Mesenchymal stem cell (in vitro differentiated cells and primary cell): ENCODE results near the gene HIPK2.

Source experiments
- DNase-seq: peaks from one replicate; pipeline ENCODE4 v3.0.0-alpha.2; 2013
- H2AFZ ChIP-seq: one replicate; pipeline ENCODE4 v1.6.1; 2013; ENCODE audit warnings: low read depth, mild to moderate bottlenecking, control low read depth, inconsistent platforms, low read length, moderate library complexity
- H2AK5ac ChIP-seq: 2 replicates; pipeline ENCODE4 v1.6.1; 2013; ENCODE audit warnings: low read length, moderate library complexity, mild to moderate bottlenecking, inconsistent platforms; ENCODE audit not compliant: severe bottlenecking
- H2BK120ac ChIP-seq: one replicate; pipeline ENCODE4 v1.6.1; 2013; ENCODE audit warnings: low read depth, mild to moderate bottlenecking, inconsistent platforms, low read length, moderate library complexity
- H2BK12ac ChIP-seq, 2 experiments: one replicate each; pipeline ENCODE4 v1.6.1; 2013; ENCODE audit warnings: inconsistent platforms in 2 of 2, low read length in 2 of 2, mild to moderate bottlenecking in 2 of 2, moderate library complexity in 2 of 2, control low read depth in 1 of 2
- H2BK15ac ChIP-seq: one replicate; pipeline ENCODE4 v1.6.1; 2013; ENCODE audit warnings: mild to moderate bottlenecking, low read depth, inconsistent platforms; ENCODE audit not compliant: poor library complexity, severe bottlenecking
- H2BK5ac ChIP-seq: 2 replicates; pipeline ENCODE4 v1.6.1; 2013; ENCODE audit warnings: low read depth, mild to moderate bottlenecking, low read length, control low read depth, inconsistent platforms; ENCODE audit not compliant: poor library complexity, severe bottlenecking
- H3K14ac ChIP-seq, 2 experiments: one replicate each; pipeline ENCODE4 v1.6.1; 2013; ENCODE audit warnings: inconsistent platforms in 2 of 2, low read length in 2 of 2, control low read depth in 1 of 2, mild to moderate bottlenecking in 1 of 2, moderate library complexity in 1 of 2
- H3K18ac ChIP-seq, 2 experiments: one replicate each; pipeline ENCODE4 v1.6.1; 2013; ENCODE audit warnings: inconsistent platforms in 2 of 2, low read length in 2 of 2, control low read depth in 1 of 2, low read depth in 1 of 2, mild to moderate bottlenecking in 1 of 2
- H3K23ac ChIP-seq, 2 experiments: one replicate each; pipeline ENCODE4 v1.6.1; 2013; ENCODE audit warnings: inconsistent platforms in 2 of 2, low read length in 2 of 2, mild to moderate bottlenecking in 2 of 2, moderate library complexity in 2 of 2, control low read depth in 1 of 2
- H3K27ac ChIP-seq: 2 replicates; pipeline ENCODE4 v1.5.1; 2013; ENCODE audit warnings: mild to moderate bottlenecking, moderate library complexity, low read length, control low read depth, inconsistent platforms; ENCODE audit not compliant: poor library complexity, severe bottlenecking
- H3K27me3 ChIP-seq, 2 experiments: 2 replicates each; pipeline versions ENCODE4 v1.6.1 to v1.7.0; 2013; ENCODE audit warnings: low read length in 2 of 2, mild to moderate bottlenecking in 2 of 2, moderate library complexity in 2 of 2, control low read depth in 1 of 2, inconsistent platforms in 1 of 2; ENCODE audit not compliant: control insufficient read depth in 1 of 2, insufficient read depth in 1 of 2
- H3K36me3 ChIP-seq, 2 experiments: 2 replicates each; pipeline versions ENCODE4 v1.6.1 to v1.7.0; 2013; ENCODE audit warnings: low read length in 2 of 2, control low read depth in 1 of 2, inconsistent platforms in 1 of 2, low read depth in 1 of 2, mild to moderate bottlenecking in 1 of 2; ENCODE audit not compliant: insufficient read depth in 2 of 2, control insufficient read depth in 1 of 2
- H3K4ac ChIP-seq, 2 experiments: one replicate each; pipeline ENCODE4 v1.6.1; 2013; ENCODE audit warnings: inconsistent platforms in 2 of 2, low read length in 2 of 2, mild to moderate bottlenecking in 2 of 2, moderate library complexity in 2 of 2, control low read depth in 1 of 2, low read depth in 1 of 2
- H3K4me1 ChIP-seq: 2 replicates; pipeline ENCODE4 v1.6.1; 2013; ENCODE audit warnings: low read depth, low read length, control low read depth; ENCODE audit not compliant: control insufficient read depth, insufficient read depth
- H3K4me2 ChIP-seq: 2 replicates; pipeline ENCODE4 v1.6.1; 2013; ENCODE audit warnings: low read length, mild to moderate bottlenecking, inconsistent platforms; ENCODE audit not compliant: poor library complexity, severe bottlenecking
- H3K4me3 ChIP-seq, 2 experiments: 2 replicates each; pipeline versions ENCODE4 v1.5.1 to v1.7.0; 2013; ENCODE audit warnings: low read length in 2 of 2, mild to moderate bottlenecking in 2 of 2, control low read depth in 1 of 2, low read depth in 1 of 2; ENCODE audit not compliant: insufficient read depth in 1 of 2
- H3K79me1 ChIP-seq: replicated peaks from 2 replicates; pipeline ENCODE4 v1.6.1; 2013; ENCODE audit warnings: mild to moderate bottlenecking, control low read depth, low read length, inconsistent platforms; ENCODE audit not compliant: poor library complexity, severe bottlenecking
- H3K9ac ChIP-seq: 2 replicates; pipeline ENCODE4 v1.7.0; 2013; ENCODE audit warnings: mild to moderate bottlenecking, low read length, moderate library complexity
- H3K9me3 ChIP-seq: 2 replicates; pipeline ENCODE4 v1.7.0; 2013; ENCODE audit warnings: mild to moderate bottlenecking, low read length; ENCODE audit not compliant: control insufficient read depth
- H4K8ac ChIP-seq: one replicate; pipeline ENCODE4 v1.6.1; 2013; ENCODE audit warnings: inconsistent platforms, mild to moderate bottlenecking, low read length, moderate library complexity
- H4K91ac ChIP-seq: one replicate; pipeline ENCODE4 v1.6.1; 2013; ENCODE audit warnings: mild to moderate bottlenecking, low read length, inconsistent platforms
- WGBS: methylation state at CpG from one replicate; pipeline ENCODE4 v1.1.7; 2013; ENCODE audit warnings: mixed read lengths; 5-methylcytosine and 5-hydroxymethylcytosine counted together

The HIPK2 gene

DNA sequence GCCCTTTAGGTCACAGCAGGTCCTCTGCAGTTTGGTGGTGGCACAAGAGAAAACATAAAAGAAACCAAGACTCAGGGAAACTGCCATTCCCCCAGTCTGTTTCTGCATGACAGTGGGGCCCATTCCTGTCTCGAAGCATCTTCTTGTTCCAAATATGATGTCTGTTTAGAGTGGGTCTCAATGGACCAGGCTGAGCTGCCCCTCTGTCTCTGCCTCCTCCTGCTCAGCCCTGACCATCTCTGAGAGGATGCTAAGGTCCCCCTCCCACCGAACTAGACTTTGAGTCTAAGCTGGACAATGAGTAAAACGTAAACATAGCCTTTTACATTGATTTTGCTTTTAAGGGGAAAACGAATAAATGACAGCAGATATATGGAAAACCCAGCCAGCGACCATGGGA lies 213.9 kb downstream of the HIPK2 start:
- H3K4me1 ChIP-seq, result peaks cover 1% of the 10 kb centered on the region
- H3K4me3 ChIP-seq, result no peak overlapping the region
- no peaks in the 10 kb centered on the region for H3K9me3 ChIP-seq
- H2BK12ac ChIP-seq, result no peak overlapping the region
- no peak overlapping the region for H3K27ac ChIP-seq
- no peak overlapping the region for H3K4me2 ChIP-seq
- H2BK5ac ChIP-seq, result no peak overlapping the region
- no peak overlapping the region for H3K18ac ChIP-seq
- peak overlapping the region; percentile 54 for H4K91ac ChIP-seq
- peaks cover 15% of the 10 kb centered on the region for H3K79me1 ChIP-seq
- H2AFZ ChIP-seq, result no peak overlapping the region
- H3K9ac ChIP-seq, result no peak overlapping the region
- DNase-seq, result no peak
- H2AK5ac ChIP-seq, result no peak overlapping the region
- H2BK120ac ChIP-seq, result no peak overlapping the region
- H3K4ac ChIP-seq, result no peak overlapping the region
- H3K23ac ChIP-seq, result no peak overlapping the region
- no peak overlapping the region for H3K14ac ChIP-seq
- no peak overlapping the region for H4K8ac ChIP-seq
- peaks cover 0 to 4% of the 10 kb centered on the region in 2 experiments for H3K27me3 ChIP-seq
- no peak overlapping the region for H2BK15ac ChIP-seq
- 98% methylated on average over 5 of the region's 5 CpGs for WGBS
- H3K36me3 ChIP-seq, result peaks cover 32 to 44% of the 10 kb centered on the region in 2 experiments

DNA sequence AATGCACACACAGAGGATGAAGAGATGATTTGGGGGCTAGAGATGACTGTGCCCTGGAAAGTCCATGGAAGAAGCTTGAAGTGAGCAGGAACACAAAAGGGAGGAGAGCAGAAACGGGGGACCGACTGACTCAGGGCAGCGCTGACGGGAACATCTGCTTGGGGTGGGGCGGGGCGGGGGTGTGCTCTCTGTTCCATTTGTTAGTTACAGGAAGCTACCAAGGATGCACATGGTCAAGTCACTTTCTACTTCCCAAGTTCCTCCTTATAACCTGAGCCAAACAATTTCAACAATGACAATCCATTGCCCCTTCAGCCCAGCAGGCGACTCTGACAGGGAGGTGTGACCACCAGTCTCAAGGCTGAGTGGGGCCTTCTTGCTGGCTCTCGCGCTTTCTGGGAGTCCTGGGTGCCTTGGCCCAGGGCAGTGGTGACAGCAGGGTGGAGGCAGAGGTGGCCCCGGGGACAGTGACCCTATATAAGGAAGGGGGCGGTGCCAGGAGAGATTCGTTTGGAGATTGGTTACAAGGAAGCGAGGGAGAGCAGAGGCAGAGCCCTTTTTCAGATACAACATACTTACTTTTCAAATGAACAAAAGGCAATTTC lies 214.7 kb downstream of the HIPK2 start:
- Histone ChIP-seq H2BK12ac (no peak overlapping the region), H4K8ac (no peak overlapping the region), H2BK15ac (no peak overlapping the region), H3K79me1 (peaks cover 14% of the 10 kb centered on the region), H3K9ac (no peak overlapping the region), H3K4me1 (peaks cover 3% of the 10 kb centered on the region), H3K9me3 (no peaks in the 10 kb centered on the region), H3K27me3 (peaks cover 0 to 4% of the 10 kb centered on the region in 2 experiments), H3K4me3 (no peak overlapping the region), H3K4ac (no peak overlapping the region), H3K36me3 (peaks cover 25 to 36% of the 10 kb centered on the region in 2 experiments), H2AFZ (no peak overlapping the region), H2BK5ac (no peak overlapping the region), H2BK120ac (no peak overlapping the region), H3K23ac (no peak overlapping the region), H3K4me2 (no peak overlapping the region), H2AK5ac (no peak overlapping the region), H3K18ac (no peak overlapping the region), H4K91ac (no peak overlapping the region), H3K14ac (no peak overlapping the region), H3K27ac (no peak overlapping the region)
- DNase-seq, result no peak
- 100% methylated on average over 9 of the region's 13 CpGs for WGBS

DNA sequence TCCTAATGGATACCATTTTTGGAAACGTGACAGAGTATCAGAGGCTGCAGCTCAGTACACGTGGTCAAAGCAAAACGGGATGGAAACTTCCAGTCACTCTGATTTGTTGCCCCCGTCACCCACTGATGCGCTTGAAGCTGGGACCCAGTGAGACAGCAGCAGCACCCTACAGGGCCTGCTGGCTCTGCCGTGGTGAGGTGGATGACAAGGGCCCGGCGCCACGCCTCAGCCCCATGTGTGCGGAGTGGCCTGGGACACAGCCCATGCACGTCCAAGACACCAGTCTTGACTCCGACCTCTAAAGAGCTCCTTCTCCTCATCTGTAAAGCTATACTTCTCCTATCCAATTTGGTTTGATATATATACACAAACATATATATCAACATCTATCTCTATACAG lies 215.3 kb downstream of the HIPK2 start:
- Histone ChIP-seq H2AFZ (no peak overlapping the region), H3K79me1 (peaks cover 9% of the 10 kb centered on the region)
- 94% methylated on average over 12 of the region's 12 CpGs for WGBS

DNA sequence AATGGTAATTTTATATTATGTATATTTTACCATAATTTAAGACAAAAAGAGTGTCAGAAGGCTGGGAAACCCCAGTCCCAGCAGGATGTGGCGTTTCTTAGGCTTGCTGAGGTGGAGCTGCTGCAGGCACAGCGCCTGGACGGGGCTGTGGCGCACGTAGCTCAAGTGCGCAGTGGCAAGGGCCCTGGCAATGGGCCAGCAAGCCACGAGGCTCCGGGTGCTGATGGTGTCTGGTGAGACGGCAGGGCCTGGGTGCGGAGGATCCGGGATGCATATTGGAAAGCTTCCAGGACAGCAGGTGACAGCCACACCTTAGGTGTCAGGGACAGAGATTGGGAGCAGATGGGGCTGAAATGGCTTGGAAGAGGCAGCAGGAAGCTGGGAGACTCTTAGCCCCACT lies 217.1 kb downstream of the HIPK2 start:
- Histone ChIP-seq H2BK120ac (no peak overlapping the region), H3K27ac (no peak overlapping the region), H3K9me3 (no peaks in the 10 kb centered on the region), H2AFZ (no peak overlapping the region), H3K4ac (no peak overlapping the region), H3K9ac (no peak overlapping the region), H4K91ac (no peak overlapping the region), H3K27me3 (peaks cover 0 to 7% of the 10 kb centered on the region in 2 experiments), H2BK12ac (no peak overlapping the region), H3K18ac (no peak overlapping the region), H4K8ac (no peak overlapping the region), H3K4me2 (no peak overlapping the region), H3K23ac (no peak overlapping the region), H2BK15ac (no peak overlapping the region), H2AK5ac (no peak overlapping the region), H3K14ac (no peak overlapping the region), H3K4me1 (peaks cover 1% of the 10 kb centered on the region), H3K36me3 (peaks cover 6 to 17% of the 10 kb centered on the region in 2 experiments), H2BK5ac (no peak overlapping the region), H3K4me3 (no peak overlapping the region), H3K79me1 (peaks cover 3% of the 10 kb centered on the region)
- 99% methylated on average over 11 of the region's 11 CpGs for WGBS
- no peak for DNase-seq

More for the DNA sequence above, 215.3 kb downstream of the HIPK2 start:
- H2BK5ac ChIP-seq, result no peak overlapping the region
- H2BK120ac ChIP-seq, result no peak overlapping the region
- no peak overlapping the region for H3K4me2 ChIP-seq
- peaks cover 0 to 7% of the 10 kb centered on the region in 2 experiments for H3K27me3 ChIP-seq
- no peak overlapping the region for H2BK12ac ChIP-seq
- H3K9me3 ChIP-seq, result no peaks in the 10 kb centered on the region
- H3K27ac ChIP-seq, result no peak overlapping the region
- no peak overlapping the region for H3K9ac ChIP-seq
- H2AK5ac ChIP-seq, result no peak overlapping the region
- no peak overlapping the region for H4K8ac ChIP-seq
- H3K4me1 ChIP-seq, result peaks cover 3% of the 10 kb centered on the region
- DNase-seq, result no peak
- no peak overlapping the region for H3K4ac ChIP-seq
- H3K23ac ChIP-seq, result no peak overlapping the region
- H3K14ac ChIP-seq, result no peak overlapping the region
- no peak overlapping the region for H3K18ac ChIP-seq
- no peak overlapping the region for H3K4me3 ChIP-seq
- no peak overlapping the region for H2BK15ac ChIP-seq
- H3K36me3 ChIP-seq, result peaks cover 19 to 30% of the 10 kb centered on the region in 2 experiments
- no peak overlapping the region for H4K91ac ChIP-seq
